Activated naive CD4-positive, alpha-beta T cell (primary cell): ENCODE results near the gene MROH8.

Experiments
- DNase-seq, 4 experiments: peaks; one replicate each; lab custom pipeline; 2025; lab: John Stamatoyannopoulos, UW

Gene MROH8

DNA sequence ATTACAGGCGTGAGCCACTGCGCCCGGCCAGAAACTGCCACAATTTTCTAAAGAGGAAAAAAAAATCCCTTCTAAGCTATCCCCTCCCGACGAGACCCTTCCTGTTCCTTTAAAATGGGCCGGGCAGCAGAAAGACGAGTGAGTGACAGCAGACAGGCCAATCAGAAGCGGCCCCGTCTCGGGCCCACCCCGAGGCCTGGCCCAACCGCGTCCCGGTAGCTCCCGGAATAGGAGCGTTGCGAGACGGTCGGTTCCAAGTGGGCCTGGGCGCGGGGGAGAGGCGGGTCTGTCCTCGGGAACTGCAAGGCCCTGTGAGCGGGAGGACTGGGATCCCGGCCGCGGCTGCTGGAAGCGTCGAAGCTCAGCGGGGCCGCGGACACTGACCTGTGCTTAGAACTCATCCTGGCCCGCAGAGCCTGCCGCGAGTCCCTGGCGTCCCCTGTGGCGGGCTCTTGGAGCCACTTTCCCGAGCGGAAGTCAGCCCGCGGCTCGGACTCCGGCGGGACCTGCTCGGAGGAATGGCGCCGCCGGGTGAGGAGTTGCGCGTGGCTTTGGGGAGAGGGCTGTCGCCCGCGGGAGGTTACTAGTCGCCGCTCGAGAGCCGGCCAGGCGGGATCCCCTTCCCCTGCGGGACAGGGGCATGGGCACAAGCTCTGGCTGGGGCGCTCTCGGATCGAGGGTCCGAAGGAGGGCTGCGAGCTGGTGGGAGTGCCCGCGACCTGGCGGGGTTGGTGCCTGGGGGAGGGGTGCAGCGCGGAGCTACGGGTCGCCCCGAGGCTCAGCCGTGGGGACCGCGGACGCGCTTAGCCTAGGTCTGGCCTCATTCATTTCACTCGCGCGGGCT, at the start of gene MROH8, which contains the start of gene RPN2:
MROH8 (minus strand) TSS at position 710 of the 844 bp plus-strand sequence.
RPN2 (plus strand) TSS at position 492 of the 844 bp plus-strand sequence; CDS start at position 519, 27 bp downstream.
- peak; percentile 78 to 93 (median 88) for DNase-seq

GRCh38 chr20:37228656-37229055, 49.3 kb upstream of the MROH8 start:
- no peak for DNase-seq

- no peak for DNase-seq
Measured at GRCh38 chr20:37228082-37228481, 48.7 kb upstream of the MROH8 start.

- DNase-seq: no peak
Measured at GRCh38 chr20:37226889-37227288, 47.5 kb upstream of the MROH8 start.

DNA sequence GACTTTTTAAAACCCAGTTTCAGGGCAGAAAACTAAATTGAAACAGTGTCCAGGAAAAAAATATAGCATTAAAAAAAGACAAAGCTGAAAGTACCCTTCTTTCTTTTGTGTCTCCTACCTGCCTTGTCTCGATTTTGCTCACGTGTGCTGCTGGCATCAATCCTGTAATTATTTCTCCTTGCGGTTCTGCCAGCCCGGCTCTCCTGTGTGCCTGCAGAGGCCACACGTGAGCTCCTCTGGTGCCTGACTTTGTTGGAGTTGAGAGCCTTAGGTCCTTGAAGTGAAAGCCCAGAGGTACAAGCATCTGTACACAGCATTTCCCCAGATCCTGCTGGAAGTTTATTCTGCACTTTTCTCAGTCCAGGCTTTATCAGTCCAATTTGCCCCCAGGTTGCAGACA, 45.8 kb upstream of the MROH8 start:
- DNase-seq: no peak

DNA sequence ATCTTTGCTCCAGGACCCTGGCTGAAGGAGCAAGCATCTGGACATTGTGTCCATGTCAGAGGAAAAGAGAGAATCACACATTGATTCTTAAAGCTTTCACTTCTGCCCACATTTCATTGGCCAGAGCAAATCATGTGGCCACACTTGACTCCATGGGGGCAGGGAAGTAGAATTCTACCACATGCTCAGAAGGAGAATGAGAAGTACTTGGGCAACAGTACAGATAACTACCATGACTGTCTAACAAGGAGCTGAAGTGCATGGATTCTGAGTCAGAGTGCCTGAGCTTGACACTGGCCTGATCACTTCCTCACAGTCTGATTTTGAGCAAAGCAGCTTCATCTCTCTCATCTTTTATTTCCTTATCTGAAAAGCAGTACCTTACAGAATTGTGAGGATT, 43.7 kb upstream of the MROH8 start:
- DNase-seq: no peak

DNA sequence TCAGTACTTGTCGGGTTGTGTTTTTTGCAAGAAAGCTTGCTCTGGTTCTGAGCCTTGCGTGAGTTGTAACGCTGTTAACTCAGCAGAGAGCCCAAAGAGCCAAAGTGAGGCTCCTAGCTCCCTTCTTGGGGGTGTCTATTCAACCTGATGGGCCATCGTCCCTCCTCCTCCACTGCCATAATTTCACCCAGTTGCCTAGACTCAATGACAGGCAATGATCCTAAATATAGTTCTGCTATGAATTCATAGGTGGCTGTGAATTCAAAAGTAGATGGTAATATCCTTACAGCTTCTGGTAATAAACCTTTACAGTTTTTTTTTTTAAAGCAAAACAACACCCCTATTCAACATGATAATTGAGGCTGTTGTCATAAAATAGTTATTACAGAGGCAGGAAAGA, 42.7 kb upstream of the MROH8 start:
- no peak for DNase-seq

DNA sequence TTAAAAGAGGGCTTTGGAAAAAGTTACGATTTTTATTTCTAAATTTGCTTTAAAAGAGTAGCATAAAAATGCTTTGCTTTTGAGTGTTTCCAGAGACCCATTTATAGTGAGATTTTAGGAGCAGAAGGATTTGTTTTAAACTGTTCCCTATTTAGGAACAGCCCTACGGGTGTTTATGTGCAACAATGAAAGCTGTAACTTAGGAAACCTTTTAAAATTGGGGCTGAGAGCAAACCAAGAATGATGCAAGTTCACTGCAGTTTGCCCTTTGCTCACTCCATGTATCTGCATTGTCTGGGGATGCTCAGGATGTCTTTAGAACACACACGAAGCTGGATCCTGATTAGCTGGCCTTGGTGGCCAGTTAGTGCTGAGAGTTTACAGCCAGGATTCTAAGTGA, 41.4 kb upstream of the MROH8 start:
- DNase-seq: no peak

- DNase-seq: no peak
Measured at GRCh38 chr20:37219751-37220668, 40.7 kb upstream of the MROH8 start.

- no peak for DNase-seq
Measured at GRCh38 chr20:37218976-37219375, 39.6 kb upstream of the MROH8 start.

GRCh38 chr20:37218441-37218840, 39.1 kb upstream of the MROH8 start:
- DNase-seq: no peak

GRCh38 chr20:37209661-37210314, 30.4 kb upstream of the MROH8 start:
- DNase-seq: no peak

DNA sequence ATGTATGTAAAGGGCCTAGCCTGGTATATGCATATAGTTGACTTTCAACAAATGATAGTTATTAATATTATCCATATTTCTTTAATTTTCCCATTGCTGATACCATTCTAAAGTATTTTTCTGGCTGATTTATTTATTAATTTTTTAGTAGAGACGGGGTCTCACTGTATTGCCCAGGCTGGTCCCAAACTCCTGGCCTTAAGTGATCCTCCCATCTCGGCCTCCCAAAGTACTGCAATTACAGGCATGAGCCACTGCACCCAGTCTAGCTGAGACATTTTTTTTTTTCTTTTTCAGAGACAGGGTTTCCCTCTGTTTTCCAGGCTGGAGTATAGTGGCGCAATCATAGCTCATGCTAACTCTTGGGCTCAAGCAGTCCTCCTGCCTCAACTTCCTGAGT, 29.8 kb upstream of the MROH8 start:
- DNase-seq: no peak

- DNase-seq: no peak
Measured at GRCh38 chr20:37207171-37207570, 27.8 kb upstream of the MROH8 start.

DNA sequence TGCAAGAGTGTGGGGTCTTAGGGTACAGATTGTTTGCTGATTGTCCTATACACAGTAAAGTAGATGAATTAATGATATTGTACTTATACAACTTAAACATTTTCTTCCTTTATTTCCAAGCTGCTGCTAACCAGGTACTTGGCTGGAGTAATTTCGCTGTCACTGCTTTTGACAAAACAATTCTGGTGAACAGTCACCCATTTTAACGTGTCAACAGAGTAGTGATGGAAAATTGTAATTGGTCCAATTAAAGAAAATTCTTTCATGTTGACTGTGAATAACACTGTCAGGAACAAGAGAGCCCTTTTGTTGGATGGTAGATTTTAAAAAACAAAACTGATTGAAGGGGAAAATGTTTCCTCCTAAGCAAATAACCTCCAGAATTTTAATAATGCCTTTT, 26.4 kb upstream of the MROH8 start:
- no peak for DNase-seq

- DNase-seq: no peak
Measured at GRCh38 chr20:37205130-37205529, 25.8 kb upstream of the MROH8 start.

DNA sequence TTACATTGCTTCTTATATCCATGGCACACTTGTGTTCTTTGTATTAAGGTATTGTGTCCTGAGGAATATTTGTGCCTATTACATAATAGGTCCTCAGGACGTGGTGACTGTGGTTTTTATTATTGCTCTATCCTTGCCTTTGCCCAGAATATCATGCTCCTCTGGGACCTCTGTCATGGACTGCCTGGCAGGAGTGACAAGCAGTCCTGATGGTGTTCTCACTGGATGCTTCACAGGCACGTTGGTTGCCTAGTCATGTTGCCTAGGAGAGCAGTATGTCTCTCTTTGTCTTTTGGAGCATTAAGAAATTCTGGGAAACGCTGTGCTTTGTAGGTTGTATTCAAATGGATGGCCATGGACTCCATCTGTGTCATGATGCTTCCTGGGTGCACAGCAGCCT, 24.7 kb upstream of the MROH8 start:
- DNase-seq: no peak

GRCh38 chr20:37202267-37202943, 23.1 kb upstream of the MROH8 start:
- no peak for DNase-seq

GRCh38 chr20:37201827-37202162, 22.4 kb upstream of the MROH8 start:
- no peak for DNase-seq

GRCh38 chr20:37200926-37201826, 21.8 kb upstream of the MROH8 start:
- DNase-seq: no peak

GRCh38 chr20:37200376-37200775, 21.0 kb upstream of the MROH8 start:
- DNase-seq: no peak
